ENCODE measurements around the gene TMEM184B. TPM values are rescaled to one million over a fixed set of nuclear protein-coding genes. Genes with fewer than 3 reads are reported as not detected.
A peak's percentile ranks its signal among the peaks of the same experiment; 100 is the strongest.

The TMEM184B gene
- total and polyA plus RNA-seq, 2 experiments from 2014 or later: 42.2 to 95.1 TPM

DNA sequence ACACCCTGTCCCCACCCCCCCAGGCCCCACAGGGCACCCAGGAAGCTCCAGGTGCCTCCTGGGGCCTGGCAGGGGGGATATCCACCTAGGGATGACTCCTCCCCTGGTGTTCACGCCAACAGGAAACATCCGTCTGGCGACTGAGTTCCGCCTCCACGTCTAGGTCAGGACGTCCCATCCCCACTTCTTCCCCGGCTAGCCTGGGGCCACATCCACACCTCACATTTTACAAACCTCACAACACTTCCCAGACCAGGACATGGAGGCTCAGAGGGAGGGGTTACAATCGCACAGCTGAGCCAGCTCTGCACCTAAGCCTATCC is 50.1 kb downstream of the TMEM184B start:
- H3K4me1 Mint-ChIP-seq: peaks cover 25% of the 10 kb centered on the region
- no peak overlapping the region for H3K4me3 ChIP-seq
- no peak overlapping the region for H2AFZ ChIP-seq
- no peak overlapping the region for H3K4me3 Mint-ChIP-seq
- no peaks in the 10 kb centered on the region for H3K36me3 ChIP-seq (ENCODE audit: insufficient read depth)
- no peak for DNase-seq (ENCODE audit: low spot score)
- no peak overlapping the region for H3K27ac Mint-ChIP-seq
- H3K9me2 ChIP-seq (ENCODE audit: insufficient read depth): no peaks in the 10 kb centered on the region
- H3K4me1 ChIP-seq (ENCODE audit: insufficient read depth): peaks cover 17% of the 10 kb centered on the region
- H3F3A ChIP-seq (replicated peaks; ENCODE audit: low read depth): 0 out of 2 replicates have a peak, but pooled peaks cover 14% of the 10 kb centered on the region
- no peak overlapping the region for H3K27ac ChIP-seq (ENCODE audit: low read depth)
- H3K79me2 ChIP-seq (replicated peaks; ENCODE audit: insufficient read depth): no peaks in the 10 kb centered on the region
- no peaks in the 10 kb centered on the region for H3K9me3 Mint-ChIP-seq
- no peak for TF ChIP-seq STAT1 (IDR thresholded peaks at IDR 0.05; ENCODE audit: unreplicated experiment)
- no peak for ATAC-seq
- peaks cover 21% of the 10 kb centered on the region for H3K27me3 Mint-ChIP-seq (ENCODE audit: insufficient read depth, low read depth, poor library complexity)
- no peak overlapping the region for H3K4me2 ChIP-seq
- peaks cover 4% of the 10 kb centered on the region; the same call in 2 of the 3 replicates for H3K36me3 Mint-ChIP-seq (ENCODE audit: low read depth)
- H4K20me1 ChIP-seq (replicated peaks; ENCODE audit: insufficient read depth): no peaks in the 10 kb centered on the region
- no peaks in the 10 kb centered on the region for H3K27me3 ChIP-seq (ENCODE audit: insufficient read depth)

GRCh38 chr22:38221908-38222796 is 50.7 kb downstream of the TMEM184B start:
- Histone ChIP-seq H3K4me3 (no peak overlapping the region), H3K79me2 (replicated peaks; ENCODE audit: insufficient read depth) (no peaks in the 10 kb centered on the region), H3K4me2 (no peak overlapping the region), H3K36me3 (ENCODE audit: insufficient read depth) (no peaks in the 10 kb centered on the region), H3F3A (replicated peaks; ENCODE audit: low read depth) (0 out of 2 replicates have a peak, but pooled peaks cover 14% of the 10 kb centered on the region), H3K27ac (ENCODE audit: low read depth) (no peak overlapping the region), H3K27me3 (ENCODE audit: insufficient read depth) (no peaks in the 10 kb centered on the region), H2AFZ (no peak overlapping the region), H3K4me1 (ENCODE audit: insufficient read depth) (peaks cover 18% of the 10 kb centered on the region), H4K20me1 (replicated peaks; ENCODE audit: insufficient read depth) (no peaks in the 10 kb centered on the region), H3K9me2 (ENCODE audit: insufficient read depth) (no peaks in the 10 kb centered on the region)
- peaks cover 28% of the 10 kb centered on the region for H3K4me1 Mint-ChIP-seq
- peak; percentile 14 for ATAC-seq
- H3K27me3 Mint-ChIP-seq (ENCODE audit: insufficient read depth, low read depth, poor library complexity): peaks cover 25% of the 10 kb centered on the region
- no peaks in the 10 kb centered on the region for H3K9me3 Mint-ChIP-seq
- H3K4me3 Mint-ChIP-seq: no peak overlapping the region
- peak overlapping the region; percentile 49; the same call in 1 of the 2 replicates for H3K27ac Mint-ChIP-seq
- peaks cover 4% of the 10 kb centered on the region; the same call in 2 of the 3 replicates for H3K36me3 Mint-ChIP-seq (ENCODE audit: low read depth)
- DNase-seq (ENCODE audit: low spot score): peak; percentile 43
- TF ChIP-seq ZNF331 (CRISPR knock-in tag; IDR thresholded peaks at IDR 0.05; ENCODE audit: low read depth) (no peak), JUNB (IDR thresholded peaks at IDR 0.05; ENCODE audit: unreplicated experiment) (no peak), EZH2phosphoT487 (IDR thresholded peaks at IDR 0.05; ENCODE audit: unreplicated experiment) (no peak), STAT1 (IDR thresholded peaks at IDR 0.05; ENCODE audit: unreplicated experiment) (no peak), ZNF114 (CRISPR knock-in tag; IDR thresholded peaks at IDR 0.05) (no peak), CREB1 (CRISPR knock-in tag; IDR thresholded peaks at IDR 0.05; ENCODE audit: low read depth) (no peak), POLR2AphosphoS5 (IDR thresholded peaks at IDR 0.05; ENCODE audit: low read depth) (no peak), ETS1 (IDR thresholded peaks at IDR 0.05) (no peak)
- TF ChIP-seq, protein P1, sequence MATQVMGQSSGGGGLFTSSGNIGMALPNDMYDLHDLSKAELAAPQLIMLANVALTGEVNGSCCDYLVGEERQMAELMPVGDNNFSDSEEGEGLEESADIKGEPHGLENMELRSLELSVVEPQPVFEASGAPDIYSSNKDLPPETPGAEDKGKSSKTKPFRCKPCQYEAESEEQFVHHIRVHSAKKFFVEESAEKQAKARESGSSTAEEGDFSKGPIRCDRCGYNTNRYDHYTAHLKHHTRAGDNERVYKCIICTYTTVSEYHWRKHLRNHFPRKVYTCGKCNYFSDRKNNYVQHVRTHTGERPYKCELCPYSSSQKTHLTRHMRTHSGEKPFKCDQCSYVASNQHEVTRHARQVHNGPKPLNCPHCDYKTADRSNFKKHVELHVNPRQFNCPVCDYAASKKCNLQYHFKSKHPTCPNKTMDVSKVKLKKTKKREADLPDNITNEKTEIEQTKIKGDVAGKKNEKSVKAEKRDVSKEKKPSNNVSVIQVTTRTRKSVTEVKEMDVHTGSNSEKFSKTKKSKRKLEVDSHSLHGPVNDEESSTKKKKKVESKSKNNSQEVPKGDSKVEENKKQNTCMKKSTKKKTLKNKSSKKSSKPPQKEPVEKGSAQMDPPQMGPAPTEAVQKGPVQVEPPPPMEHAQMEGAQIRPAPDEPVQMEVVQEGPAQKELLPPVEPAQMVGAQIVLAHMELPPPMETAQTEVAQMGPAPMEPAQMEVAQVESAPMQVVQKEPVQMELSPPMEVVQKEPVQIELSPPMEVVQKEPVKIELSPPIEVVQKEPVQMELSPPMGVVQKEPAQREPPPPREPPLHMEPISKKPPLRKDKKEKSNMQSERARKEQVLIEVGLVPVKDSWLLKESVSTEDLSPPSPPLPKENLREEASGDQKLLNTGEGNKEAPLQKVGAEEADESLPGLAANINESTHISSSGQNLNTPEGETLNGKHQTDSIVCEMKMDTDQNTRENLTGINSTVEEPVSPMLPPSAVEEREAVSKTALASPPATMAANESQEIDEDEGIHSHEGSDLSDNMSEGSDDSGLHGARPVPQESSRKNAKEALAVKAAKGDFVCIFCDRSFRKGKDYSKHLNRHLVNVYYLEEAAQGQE (IDR thresholded peaks at IDR 0.05; ENCODE audit: unreplicated experiment): no peak
- TF ChIP-seq, protein P2, sequence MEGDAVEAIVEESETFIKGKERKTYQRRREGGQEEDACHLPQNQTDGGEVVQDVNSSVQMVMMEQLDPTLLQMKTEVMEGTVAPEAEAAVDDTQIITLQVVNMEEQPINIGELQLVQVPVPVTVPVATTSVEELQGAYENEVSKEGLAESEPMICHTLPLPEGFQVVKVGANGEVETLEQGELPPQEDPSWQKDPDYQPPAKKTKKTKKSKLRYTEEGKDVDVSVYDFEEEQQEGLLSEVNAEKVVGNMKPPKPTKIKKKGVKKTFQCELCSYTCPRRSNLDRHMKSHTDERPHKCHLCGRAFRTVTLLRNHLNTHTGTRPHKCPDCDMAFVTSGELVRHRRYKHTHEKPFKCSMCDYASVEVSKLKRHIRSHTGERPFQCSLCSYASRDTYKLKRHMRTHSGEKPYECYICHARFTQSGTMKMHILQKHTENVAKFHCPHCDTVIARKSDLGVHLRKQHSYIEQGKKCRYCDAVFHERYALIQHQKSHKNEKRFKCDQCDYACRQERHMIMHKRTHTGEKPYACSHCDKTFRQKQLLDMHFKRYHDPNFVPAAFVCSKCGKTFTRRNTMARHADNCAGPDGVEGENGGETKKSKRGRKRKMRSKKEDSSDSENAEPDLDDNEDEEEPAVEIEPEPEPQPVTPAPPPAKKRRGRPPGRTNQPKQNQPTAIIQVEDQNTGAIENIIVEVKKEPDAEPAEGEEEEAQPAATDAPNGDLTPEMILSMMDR (conservative IDR thresholded peaks at IDR 0.05; ENCODE audit: low read depth in 2 of 2): no peak; a peak in 1 of 4 replicates

Data from GM23338 (cell line).